PC-9 (cell line): ENCODE results near the gene WNT9A. TPM values are rescaled to one million over a fixed set of nuclear protein-coding genes. Genes with fewer than 3 reads are reported as not detected.

ENCODE experiments used
- BruUV-seq: library from RNA; stranded (reverse); fragments of 400-500 nt; replicated peaks from 2 replicates; lab custom pipeline; 2021; lab: Mats Ljungman, UMichigan
- CTCF ChIA-PET: fragments of 300-600 bp; sonication (Branson Sonifier 250); formaldehyde crosslinking; loops from one replicate; lab custom pipeline; 2022; ENCODE audit warnings: antibody characterized with exemption; lab: Charles Lee
- POLR2A ChIA-PET: fragments of 300-600 bp; sonication (Branson Sonifier 250); formaldehyde crosslinking; loops from one replicate; lab custom pipeline; 2022; ENCODE audit warnings: antibody characterized with exemption; ENCODE audit not compliant: unreplicated experiment; lab: Charles Lee
- DNase-seq, 2 experiments: peaks; one replicate each; pipeline versions ENCODE4 v3.0.0 to v3.0.0-alpha.2; 2015 to 2022; ENCODE audit warnings: mixed read lengths in 1 of 2
- H2AFZ ChIP-seq: fragments of 200-600 bp; sonication (generic); 2 replicates; pipeline ENCODE4 v1.8.1; 2017; ENCODE audit warnings: antibody characterized with exemption
- H3F3A ChIP-seq: fragments of 200-600 bp; sonication (generic); 2 replicates; pipeline ENCODE4 v1.8.1; 2017; ENCODE audit warnings: antibody characterized with exemption, mild to moderate bottlenecking, low read depth; ENCODE audit not compliant: insufficient read depth
- H3K27ac ChIP-seq: fragments of 200-600 bp; sonication (generic); 2 replicates; pipeline ENCODE4 v1.6.1; 2016; ENCODE audit warnings: mixed run types
- H3K27me3 ChIP-seq: fragments of 200-600 bp; sonication (generic); 2 replicates; pipeline ENCODE4 v1.6.1; 2016; ENCODE audit warnings: low read depth, mixed run types; ENCODE audit not compliant: insufficient read depth
- H3K36me3 ChIP-seq: fragments of 200-600 bp; sonication (generic); 2 replicates; pipeline ENCODE4 v1.6.1; 2016; ENCODE audit warnings: low read depth, mixed run types
- H3K4me1 ChIP-seq: fragments of 200-600 bp; sonication (generic); replicated peaks from 2 replicates; pipeline ENCODE4 v1.6.1; 2016; ENCODE audit warnings: mixed run types; ENCODE audit not compliant: insufficient read depth
- H3K4me2 ChIP-seq: fragments of 200-600 bp; sonication (generic); 2 replicates; pipeline ENCODE4 v1.6.1; 2017; ENCODE audit warnings: mixed run types
- H3K4me3 ChIP-seq: fragments of 200-600 bp; sonication (generic); 2 replicates; pipeline ENCODE4 v1.6.1; 2016; ENCODE audit warnings: mixed run types
- H3K79me2 ChIP-seq: fragments of 200-600 bp; sonication (generic); 2 replicates; pipeline ENCODE4 v1.6.1; 2017; ENCODE audit warnings: low read depth, mixed run types
- H3K9me2 ChIP-seq: fragments of 200-600 bp; sonication (generic); 2 replicates; pipeline ENCODE4 v1.8.1; 2017; ENCODE audit warnings: mild to moderate bottlenecking; ENCODE audit not compliant: insufficient read depth
- H3K9me3 ChIP-seq: fragments of 200-600 bp; sonication (generic); 2 replicates; pipeline ENCODE4 v1.8.1; 2016; ENCODE audit warnings: low read depth; ENCODE audit not compliant: insufficient read depth
- H4K20me1 ChIP-seq: fragments of 200-600 bp; sonication (generic); 2 replicates; pipeline ENCODE4 v1.8.1; 2017; ENCODE audit not compliant: insufficient read depth
- CTCF ChIP-seq: fragments of 200-600 bp; sonication (generic); conservative IDR thresholded peaks from 2 replicates; pipeline ENCODE4 v1.6.1; 2017; ENCODE audit warnings: mixed run types, antibody characterized with exemption, mild to moderate bottlenecking, moderate library complexity
- EZH2 ChIP-seq: fragments of 200-600 bp; sonication (generic); IDR thresholded peaks from 2 replicates; pipeline ENCODE4 v1.8.0; 2017; ENCODE audit warnings: antibody characterized with exemption, low read depth
- intact Hi-C: fragments of 100-400 bp; cut with micrococcal nuclease; formaldehyde crosslinking; loops from one replicate; pipeline ENCODE4 v1.10.0; 2022; ENCODE audit not compliant: unreplicated experiment
- total RNA-seq: library from RNA; stranded (reverse); gene quantifications from 2 replicates; pipeline ENCODE4 v1.2.3, GENCODE V29; 2021

WNT9A gene
- total RNA-seq, 1 experiment from 2014 or later = 42.4 TPM

GRCh38 chr1:227919906-227920305, 27.8 kb downstream of the WNT9A start:
- intact Hi-C loops = no loop called here

GRCh38 chr1:227918736-227919135, 29.0 kb downstream of the WNT9A start:
- ChIA-PET CTCF (no interaction called here), POLR2A (no interaction called here)
- Histone ChIP-seq H3K27ac (no peak overlapping the region), H3K4me3 (no peak overlapping the region), H3F3A (no peaks in the 10 kb centered on the region), H4K20me1 (no peaks in the 10 kb centered on the region), H3K27me3 (no peaks in the 10 kb centered on the region), H3K79me2 (no peaks in the 10 kb centered on the region), H3K36me3 (no peaks in the 10 kb centered on the region), H3K4me1 (no peaks in the 10 kb centered on the region), H3K4me2 (no peak overlapping the region), H2AFZ (no peak overlapping the region), H3K9me3 (no peaks in the 10 kb centered on the region), H3K9me2 (no peaks in the 10 kb centered on the region)
- intact Hi-C loops = no loop called here
- BruUV-seq = no TSS peak
- TF ChIP-seq EZH2 = no peak
- no peak for TF ChIP-seq CTCF
- DNase-seq = no peak

More at GRCh38 chr1:227919906-227920305, 27.8 kb downstream of the WNT9A start:
- Histone ChIP-seq H3K27me3 (no peaks in the 10 kb centered on the region), H3K36me3 (no peaks in the 10 kb centered on the region), H3K4me3 (no peak overlapping the region), H3F3A (no peaks in the 10 kb centered on the region), H3K4me1 (no peaks in the 10 kb centered on the region), H3K9me2 (no peaks in the 10 kb centered on the region), H3K9me3 (no peaks in the 10 kb centered on the region), H3K27ac (no peak overlapping the region), H3K4me2 (no peak overlapping the region), H4K20me1 (no peaks in the 10 kb centered on the region), H3K79me2 (no peaks in the 10 kb centered on the region), H2AFZ (no peak overlapping the region)
- TF ChIP-seq EZH2 = no peak
- no peak for TF ChIP-seq CTCF
- DNase-seq = no peak
- CTCF ChIA-PET = no interaction called here
- BruUV-seq = no TSS peak
- POLR2A ChIA-PET = no interaction called here

GRCh38 chr1:227918083-227918700, 29.5 kb downstream of the WNT9A start:
- no peaks in the 10 kb centered on the region for H3K4me1 ChIP-seq
- no peak overlapping the region for H2AFZ ChIP-seq
- H3K36me3 ChIP-seq = no peaks in the 10 kb centered on the region
- H3K79me2 ChIP-seq = no peaks in the 10 kb centered on the region
- no peaks in the 10 kb centered on the region for H3F3A ChIP-seq
- intact Hi-C loops = no loop called here
- H3K4me2 ChIP-seq = no peak overlapping the region
- no TSS peak for BruUV-seq
- H3K27ac ChIP-seq = no peak overlapping the region
- no peaks in the 10 kb centered on the region for H4K20me1 ChIP-seq
- ChIA-PET CTCF (no interaction called here), POLR2A (interaction anchor here (0.6 kb wide), 1 partner anchor 17 kb away, joined by 6 read pairs; no protein-coding TSS in a partner anchor)
- no peak overlapping the region for H3K4me3 ChIP-seq
- no peak for DNase-seq
- H3K9me3 ChIP-seq = no peaks in the 10 kb centered on the region
- H3K27me3 ChIP-seq = no peaks in the 10 kb centered on the region
- no peaks in the 10 kb centered on the region for H3K9me2 ChIP-seq
- TF ChIP-seq EZH2 (no peak), CTCF (no peak)
